Measurements from ENCODE around the gene PCDH9. TPM values are rescaled to one million over a fixed set of nuclear protein-coding genes. Genes with fewer than 3 reads are reported as not detected.

Gene PCDH9
- total and polyA plus RNA-seq, 2 of the 13 experiments (the other 11 are each of a cell fraction or from before 2014, with no cell fraction given): 0.09 TPM; not detected in 1

- TF ChIP-seq, protein P1, sequence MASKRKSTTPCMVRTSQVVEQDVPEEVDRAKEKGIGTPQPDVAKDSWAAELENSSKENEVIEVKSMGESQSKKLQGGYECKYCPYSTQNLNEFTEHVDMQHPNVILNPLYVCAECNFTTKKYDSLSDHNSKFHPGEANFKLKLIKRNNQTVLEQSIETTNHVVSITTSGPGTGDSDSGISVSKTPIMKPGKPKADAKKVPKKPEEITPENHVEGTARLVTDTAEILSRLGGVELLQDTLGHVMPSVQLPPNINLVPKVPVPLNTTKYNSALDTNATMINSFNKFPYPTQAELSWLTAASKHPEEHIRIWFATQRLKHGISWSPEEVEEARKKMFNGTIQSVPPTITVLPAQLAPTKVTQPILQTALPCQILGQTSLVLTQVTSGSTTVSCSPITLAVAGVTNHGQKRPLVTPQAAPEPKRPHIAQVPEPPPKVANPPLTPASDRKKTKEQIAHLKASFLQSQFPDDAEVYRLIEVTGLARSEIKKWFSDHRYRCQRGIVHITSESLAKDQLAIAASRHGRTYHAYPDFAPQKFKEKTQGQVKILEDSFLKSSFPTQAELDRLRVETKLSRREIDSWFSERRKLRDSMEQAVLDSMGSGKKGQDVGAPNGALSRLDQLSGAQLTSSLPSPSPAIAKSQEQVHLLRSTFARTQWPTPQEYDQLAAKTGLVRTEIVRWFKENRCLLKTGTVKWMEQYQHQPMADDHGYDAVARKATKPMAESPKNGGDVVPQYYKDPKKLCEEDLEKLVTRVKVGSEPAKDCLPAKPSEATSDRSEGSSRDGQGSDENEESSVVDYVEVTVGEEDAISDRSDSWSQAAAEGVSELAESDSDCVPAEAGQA (IDR thresholded peaks at IDR 0.05; ENCODE audit: low read depth): no peak
- TF ChIP-seq, protein P1 (CRISPR knock-in tag; IDR thresholded peaks at IDR 0.05; ENCODE audit: borderline replicate concordance): no peak
- TF ChIP-seq HNRNPUL1 (IDR thresholded peaks at IDR 0.05; ENCODE audit: low read depth, low read length) (no peak), SRSF9 (IDR thresholded peaks at IDR 0.05; ENCODE audit: borderline replicate concordance, insufficient read depth, low read depth, low read length, poor library complexity, severe bottlenecking) (no peak), ZNF713 (CRISPR knock-in tag; IDR thresholded peaks at IDR 0.05) (no peak)
- TF ChIP-seq, protein P2, sequence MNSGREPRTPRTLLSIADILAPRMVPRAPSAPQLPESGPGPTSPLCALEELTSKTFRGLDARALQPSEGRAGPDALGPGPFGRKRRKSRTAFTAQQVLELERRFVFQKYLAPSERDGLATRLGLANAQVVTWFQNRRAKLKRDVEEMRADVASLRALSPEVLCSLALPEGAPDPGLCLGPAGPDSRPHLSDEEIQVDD (CRISPR knock-in tag; IDR thresholded peaks at IDR 0.05; ENCODE audit: borderline replicate concordance): no peak
- TF ChIP-seq, protein P3, sequence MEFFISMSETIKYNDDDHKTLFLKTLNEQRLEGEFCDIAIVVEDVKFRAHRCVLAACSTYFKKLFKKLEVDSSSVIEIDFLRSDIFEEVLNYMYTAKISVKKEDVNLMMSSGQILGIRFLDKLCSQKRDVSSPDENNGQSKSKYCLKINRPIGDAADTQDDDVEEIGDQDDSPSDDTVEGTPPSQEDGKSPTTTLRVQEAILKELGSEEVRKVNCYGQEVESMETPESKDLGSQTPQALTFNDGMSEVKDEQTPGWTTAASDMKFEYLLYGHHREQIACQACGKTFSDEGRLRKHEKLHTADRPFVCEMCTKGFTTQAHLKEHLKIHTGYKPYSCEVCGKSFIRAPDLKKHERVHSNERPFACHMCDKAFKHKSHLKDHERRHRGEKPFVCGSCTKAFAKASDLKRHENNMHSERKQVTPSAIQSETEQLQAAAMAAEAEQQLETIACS (CRISPR knock-in tag; IDR thresholded peaks at IDR 0.05): no peak
These were observed 122.2 kb downstream of the PCDH9 start (continued) for GRCh38 chr13:67107979-67108378.
